HG03432 (cell line): Measurements from ENCODE around the gene TSEN2.

Experiments
- ATAC-seq: cut with Tn5 transposase; IDR thresholded peaks from one replicate; pipeline ENCODE4 v1.9.1; 2021; ENCODE audit warnings: mild to moderate bottlenecking, moderate library complexity; ENCODE audit not compliant: unreplicated experiment

TSEN2 gene

DNA sequence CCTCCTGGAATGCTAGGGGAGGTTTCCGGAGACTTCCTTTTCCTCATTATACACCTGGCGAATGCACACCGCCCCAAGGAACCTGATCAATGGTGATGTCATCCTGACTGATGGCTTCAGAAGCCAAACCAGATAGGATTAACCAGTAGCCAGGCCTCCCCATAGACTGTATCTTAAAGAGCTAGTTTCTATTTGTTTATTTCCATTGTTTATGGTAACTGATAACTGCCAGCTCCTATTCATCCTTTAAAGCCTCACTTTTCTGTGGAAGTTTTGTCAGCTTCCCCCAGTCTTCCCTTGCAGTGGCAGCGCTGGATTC, 61.2 kb downstream of the TSEN2 start, which contains the start of gene MKRN2OS:
TSS of gene MKRN2OS (minus strand) at position 27 of the 319 bp plus-strand sequence. CDS start 35 bp downstream, outside the sequence.
- ATAC-seq: no peak

GRCh38 chr3:12549971-12550760, 65.9 kb downstream of the TSEN2 start:
- no peak for ATAC-seq

GRCh38 chr3:12553921-12554391, 69.7 kb downstream of the TSEN2 start:
- ATAC-seq: no peak

DNA sequence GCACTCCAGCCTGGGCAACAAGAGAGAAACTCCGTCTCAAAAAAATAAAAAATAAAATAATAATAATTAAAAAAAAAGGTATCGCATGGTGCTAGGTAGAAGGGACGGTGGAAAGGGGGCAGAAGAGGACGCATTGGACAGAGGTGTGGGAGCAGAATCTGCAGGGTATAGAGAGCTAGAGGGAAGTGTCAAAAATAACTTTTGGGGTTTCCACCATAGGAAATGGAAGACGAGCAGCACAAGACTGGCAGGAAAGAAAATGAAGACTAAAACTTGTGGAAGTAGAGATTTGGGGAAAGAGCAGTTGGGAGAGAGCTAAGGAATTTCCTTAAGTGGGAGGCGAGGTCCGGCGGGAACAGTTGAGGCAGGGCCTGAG, 72.0 kb downstream of the TSEN2 start:
- ATAC-seq: peak; percentile 1

- ATAC-seq: peak; percentile 84
Observed at GRCh38 chr3:12556690-12557472, 72.6 kb downstream of the TSEN2 start, which contains the start of gene MKRN2. Gene MKRN2 (plus strand): TSS chr3:12557087. CDS start chr3:12557151, 64 bp downstream.

GRCh38 chr3:12557473-12558100, 73.3 kb downstream of the TSEN2 start:
- no peak for ATAC-seq

DNA sequence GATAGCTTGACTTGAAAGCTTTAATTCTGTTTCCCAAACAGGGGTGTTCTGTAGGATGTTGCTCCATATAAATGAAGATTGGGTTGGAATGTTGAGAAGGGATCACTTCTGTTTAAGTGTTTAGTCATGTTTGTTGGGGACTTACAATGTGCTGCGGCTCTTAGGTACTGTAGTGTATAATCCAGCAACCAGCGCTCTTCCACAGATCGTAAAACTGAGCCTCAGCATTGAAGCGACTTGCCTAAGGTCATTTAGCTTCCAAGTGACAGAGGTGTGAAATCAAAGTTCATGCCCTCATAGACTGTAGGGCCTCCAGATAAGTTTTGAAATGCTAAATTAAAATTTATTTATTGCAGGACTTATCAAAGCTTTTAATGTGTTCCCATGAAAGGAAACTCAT, 74.4 kb downstream of the TSEN2 start:
- ATAC-seq: no peak

DNA sequence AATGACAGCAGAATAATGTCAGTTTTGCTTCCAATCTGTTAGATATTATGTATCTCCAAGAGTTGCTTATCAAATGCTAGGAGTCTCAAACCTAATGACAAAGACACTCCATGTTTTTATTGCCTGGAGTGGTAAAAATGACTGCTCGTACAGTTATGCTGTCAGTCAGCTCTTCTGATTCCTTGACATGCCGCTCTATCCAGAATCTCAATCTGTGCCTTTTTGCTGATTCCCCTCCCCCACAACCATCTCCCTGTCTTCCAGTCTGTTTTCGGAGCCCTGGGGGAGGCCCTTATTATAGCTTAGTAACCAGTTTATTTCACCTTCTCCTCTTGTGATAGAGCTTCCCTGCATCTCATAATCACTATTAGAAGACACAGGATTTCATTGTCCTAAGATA, 75.2 kb downstream of the TSEN2 start:
- ATAC-seq: no peak

GRCh38 chr3:12560505-12561190, 76.4 kb downstream of the TSEN2 start:
- ATAC-seq: peak; percentile 44

GRCh38 chr3:12561397-12561796, 77.1 kb downstream of the TSEN2 start:
- ATAC-seq: no peak

DNA sequence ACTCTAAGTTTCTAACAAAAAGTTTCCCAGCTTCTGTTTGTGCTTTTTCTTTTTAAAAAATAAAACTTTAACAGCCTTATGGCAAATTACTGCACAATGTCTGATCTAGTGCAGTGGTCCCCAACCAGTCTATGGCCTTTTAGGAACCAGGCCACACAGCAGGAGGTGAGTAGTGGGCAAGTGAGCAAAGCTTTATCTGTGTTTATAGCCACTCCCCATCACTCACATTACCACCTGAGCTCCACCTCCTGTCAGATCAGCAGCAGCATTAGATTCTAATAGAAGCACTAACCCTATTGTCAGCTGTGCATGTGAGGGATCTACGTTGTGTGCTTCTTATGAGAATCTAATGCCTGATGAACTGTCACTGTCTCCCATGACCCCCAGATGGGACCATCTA, 78.2 kb downstream of the TSEN2 start:
- ATAC-seq: no peak

GRCh38 chr3:12566976-12567375, 82.7 kb downstream of the TSEN2 start:
- ATAC-seq: no peak

GRCh38 chr3:12568747-12569146, 84.5 kb downstream of the TSEN2 start:
- no peak for ATAC-seq

- no peak for ATAC-seq
Observed at GRCh38 chr3:12569836-12570235, 85.6 kb downstream of the TSEN2 start.

- no peak for ATAC-seq
Observed at GRCh38 chr3:12571986-12572385, 87.7 kb downstream of the TSEN2 start.

DNA sequence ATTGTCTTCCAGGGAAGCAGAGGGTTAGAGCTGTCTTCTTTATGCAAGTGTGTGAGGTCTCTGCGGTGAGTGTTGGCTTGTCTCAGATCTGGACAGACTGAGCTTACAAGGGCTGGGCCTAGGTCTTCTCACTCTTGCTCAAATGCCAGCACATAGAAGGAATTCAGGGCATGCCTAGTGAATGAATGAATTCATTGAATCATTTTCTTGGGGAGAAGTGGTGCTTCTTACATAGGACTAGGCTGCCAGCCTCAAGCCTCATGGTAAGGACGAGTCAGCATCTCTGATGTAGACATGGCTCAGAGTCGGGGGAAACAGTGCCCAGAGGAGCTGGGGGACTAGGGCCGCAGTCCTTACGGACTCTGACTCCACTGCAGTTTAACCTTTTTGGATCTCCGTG, 89.9 kb downstream of the TSEN2 start:
- no peak for ATAC-seq

DNA sequence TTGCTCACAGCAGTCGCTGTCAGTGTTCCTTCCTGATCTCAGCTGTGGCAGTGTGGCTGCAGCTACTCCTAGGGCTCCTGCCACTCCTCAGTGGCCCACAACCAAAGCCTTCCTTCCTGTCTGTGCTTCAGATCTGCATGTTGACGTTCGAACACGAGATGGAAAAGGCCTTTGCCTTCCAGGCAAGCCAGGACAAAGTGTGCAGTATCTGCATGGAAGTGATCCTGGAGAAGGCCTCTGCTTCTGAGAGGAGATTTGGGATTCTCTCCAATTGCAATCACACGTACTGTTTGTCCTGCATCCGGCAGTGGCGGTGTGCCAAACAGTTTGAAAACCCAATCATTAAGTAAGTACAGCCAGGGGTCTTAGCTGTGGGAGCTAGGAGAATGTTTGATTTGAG, 90.4 kb downstream of the TSEN2 start:
- ATAC-seq: no peak

DNA sequence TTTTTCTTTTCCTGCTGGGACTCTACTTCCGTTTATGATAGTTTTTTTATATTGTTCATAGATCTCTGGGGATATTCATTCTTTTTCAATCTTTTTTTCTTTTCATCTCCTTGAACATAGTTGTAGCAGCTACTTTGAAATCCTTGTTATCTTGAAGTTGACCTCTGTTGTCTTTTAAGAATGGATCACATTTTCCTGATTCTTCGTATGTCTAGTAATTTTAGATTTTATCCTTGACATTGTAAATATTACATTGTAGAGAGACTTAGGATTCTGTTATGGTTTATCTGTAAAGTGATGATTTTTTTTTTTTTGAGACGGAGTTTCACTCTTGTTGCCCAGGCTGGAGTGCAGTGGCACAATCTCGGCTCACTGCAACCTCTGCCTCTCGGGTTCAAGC, 93.1 kb downstream of the TSEN2 start:
- no peak for ATAC-seq

GRCh38 chr3:12578742-12579141, 94.5 kb downstream of the TSEN2 start:
- no peak for ATAC-seq

GRCh38 chr3:12579456-12579855, 95.2 kb downstream of the TSEN2 start:
- ATAC-seq: no peak

GRCh38 chr3:12579905-12580304, 95.6 kb downstream of the TSEN2 start:
- ATAC-seq: no peak
